Fibroblast of mammary gland (primary cell): ENCODE data around the gene RHO.

Source experiments
- DNase-seq: peaks from one replicate; pipeline ENCODE4 v3.0.0-alpha.2; 2010; ENCODE audit warnings: low read depth
- H3K4me3 ChIP-seq: 2 replicates; pipeline ENCODE4 v1.5.1; 2011; ENCODE audit warnings: low read depth, mild to moderate bottlenecking, low read length, moderate library complexity; ENCODE audit not compliant: control insufficient read depth
- TF ChIP-seq, protein P1 (sequence below): conservative IDR thresholded peaks from 2 replicates; pipeline ENCODE4 v1.5.1; 2011; ENCODE audit warnings: low read depth, low read length, inconsistent platforms; ENCODE audit not compliant: control insufficient read depth, insufficient read depth

Gene RHO

DNA sequence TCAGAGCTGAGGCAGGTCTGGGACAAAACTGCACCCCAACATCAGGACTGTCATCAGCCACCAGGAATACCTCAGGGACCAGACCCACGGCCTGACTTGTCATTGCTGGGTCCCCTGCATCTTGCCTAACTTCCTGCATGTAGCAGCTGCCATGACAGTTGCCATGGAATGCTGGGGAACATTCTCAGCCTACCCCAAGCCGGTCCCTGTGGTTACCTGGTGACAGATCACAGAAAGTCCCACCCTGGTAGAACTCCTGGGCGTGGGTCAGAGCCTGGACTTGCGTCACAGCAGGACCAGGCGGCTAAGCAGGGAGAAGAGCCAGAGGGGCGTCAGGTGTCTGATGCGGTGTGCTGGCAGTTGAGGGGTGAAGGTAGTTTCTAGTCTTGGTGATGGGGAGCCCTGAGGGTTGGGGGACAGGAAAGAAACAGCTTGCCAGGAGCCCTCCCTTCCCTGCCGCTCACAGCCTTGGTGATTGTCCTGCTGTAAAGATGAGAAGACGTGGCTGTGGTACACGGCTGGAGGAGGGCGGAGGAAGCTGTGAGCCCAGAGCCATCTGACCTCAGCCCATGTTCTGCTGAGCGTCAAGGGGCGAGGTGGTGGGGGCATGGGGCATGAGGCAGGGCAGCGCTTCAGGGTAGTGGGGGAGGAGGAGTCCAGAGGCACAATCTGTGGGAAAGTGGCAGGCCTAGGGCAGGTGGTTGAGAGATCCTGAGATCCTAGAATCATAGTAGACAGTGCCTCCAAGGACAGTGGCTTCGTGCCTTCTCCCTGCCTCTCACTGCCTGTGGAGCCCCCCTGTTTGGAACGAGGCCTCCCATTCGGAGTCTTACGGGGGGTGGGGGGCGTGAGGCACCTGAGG lies 19.9 kb downstream of the RHO start:
- H3K4me3 ChIP-seq, result no peak overlapping the region
- no peak for DNase-seq
- TF ChIP-seq, protein P1, sequence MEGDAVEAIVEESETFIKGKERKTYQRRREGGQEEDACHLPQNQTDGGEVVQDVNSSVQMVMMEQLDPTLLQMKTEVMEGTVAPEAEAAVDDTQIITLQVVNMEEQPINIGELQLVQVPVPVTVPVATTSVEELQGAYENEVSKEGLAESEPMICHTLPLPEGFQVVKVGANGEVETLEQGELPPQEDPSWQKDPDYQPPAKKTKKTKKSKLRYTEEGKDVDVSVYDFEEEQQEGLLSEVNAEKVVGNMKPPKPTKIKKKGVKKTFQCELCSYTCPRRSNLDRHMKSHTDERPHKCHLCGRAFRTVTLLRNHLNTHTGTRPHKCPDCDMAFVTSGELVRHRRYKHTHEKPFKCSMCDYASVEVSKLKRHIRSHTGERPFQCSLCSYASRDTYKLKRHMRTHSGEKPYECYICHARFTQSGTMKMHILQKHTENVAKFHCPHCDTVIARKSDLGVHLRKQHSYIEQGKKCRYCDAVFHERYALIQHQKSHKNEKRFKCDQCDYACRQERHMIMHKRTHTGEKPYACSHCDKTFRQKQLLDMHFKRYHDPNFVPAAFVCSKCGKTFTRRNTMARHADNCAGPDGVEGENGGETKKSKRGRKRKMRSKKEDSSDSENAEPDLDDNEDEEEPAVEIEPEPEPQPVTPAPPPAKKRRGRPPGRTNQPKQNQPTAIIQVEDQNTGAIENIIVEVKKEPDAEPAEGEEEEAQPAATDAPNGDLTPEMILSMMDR, result no peak

DNA sequence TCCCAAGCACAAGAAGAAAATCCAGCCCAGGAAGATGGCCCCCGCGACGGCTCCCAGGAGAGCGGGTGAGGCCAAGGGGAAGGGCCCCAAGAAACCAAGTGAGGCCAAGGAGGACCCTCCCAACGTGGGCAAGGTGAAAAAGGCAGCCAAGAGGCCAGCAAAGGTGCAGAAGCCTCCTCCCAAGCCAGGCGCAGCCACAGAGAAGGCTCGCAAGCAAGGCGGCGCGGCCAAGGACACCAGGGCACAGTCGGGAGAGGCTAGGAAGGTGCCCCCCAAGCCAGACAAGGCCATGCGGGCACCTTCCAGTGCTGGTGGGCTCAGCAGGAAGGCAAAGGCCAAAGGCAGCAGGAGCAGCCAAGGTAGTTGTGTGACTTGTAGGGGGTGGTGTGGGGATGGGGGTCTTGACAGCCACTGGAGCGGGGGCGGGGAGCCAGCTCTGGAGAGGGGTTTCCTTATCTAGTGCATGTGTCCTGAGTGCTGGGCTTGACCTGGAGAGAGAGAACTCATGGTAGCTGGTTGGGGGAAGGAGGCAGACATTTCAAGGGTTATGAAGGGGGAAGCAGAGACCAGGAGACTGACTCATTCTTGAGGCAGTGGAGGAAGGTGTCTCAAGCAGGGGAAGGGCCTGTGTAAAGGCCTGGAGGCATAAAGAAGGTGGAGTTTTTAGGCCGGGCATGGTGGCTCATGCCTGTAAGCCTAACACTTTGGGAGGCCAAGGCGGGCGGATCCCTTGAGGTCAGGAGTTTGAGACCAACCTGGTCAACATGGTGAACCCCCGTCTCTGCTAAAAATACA lies 20.8 kb downstream of the RHO start:
- H3K4me3 ChIP-seq, result no peak overlapping the region
- DNase-seq, result no peak
- TF ChIP-seq, protein P1, result no peak

DNA sequence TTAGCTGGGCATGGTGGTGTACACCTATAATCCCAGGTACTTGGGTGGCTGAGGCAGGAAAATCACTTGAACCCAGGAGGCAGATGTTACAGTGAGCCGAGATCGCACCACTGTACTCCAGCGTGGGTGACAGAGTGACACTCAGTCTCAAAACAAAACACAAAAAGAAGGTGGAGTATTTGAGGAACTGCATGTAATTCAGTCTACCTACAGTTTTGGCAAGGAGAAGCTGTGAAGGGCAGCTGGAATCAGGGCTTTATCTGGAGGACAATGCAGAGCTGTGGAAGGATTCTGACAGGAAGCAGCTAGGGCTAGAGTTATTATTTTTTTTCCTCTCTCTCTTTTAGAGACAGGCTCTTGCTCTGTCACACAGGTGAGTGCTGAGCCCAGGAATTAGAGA lies 21.4 kb downstream of the RHO start:
- DNase-seq, result no peak
- no peak overlapping the region for H3K4me3 ChIP-seq
- TF ChIP-seq, protein P1, result no peak

DNA sequence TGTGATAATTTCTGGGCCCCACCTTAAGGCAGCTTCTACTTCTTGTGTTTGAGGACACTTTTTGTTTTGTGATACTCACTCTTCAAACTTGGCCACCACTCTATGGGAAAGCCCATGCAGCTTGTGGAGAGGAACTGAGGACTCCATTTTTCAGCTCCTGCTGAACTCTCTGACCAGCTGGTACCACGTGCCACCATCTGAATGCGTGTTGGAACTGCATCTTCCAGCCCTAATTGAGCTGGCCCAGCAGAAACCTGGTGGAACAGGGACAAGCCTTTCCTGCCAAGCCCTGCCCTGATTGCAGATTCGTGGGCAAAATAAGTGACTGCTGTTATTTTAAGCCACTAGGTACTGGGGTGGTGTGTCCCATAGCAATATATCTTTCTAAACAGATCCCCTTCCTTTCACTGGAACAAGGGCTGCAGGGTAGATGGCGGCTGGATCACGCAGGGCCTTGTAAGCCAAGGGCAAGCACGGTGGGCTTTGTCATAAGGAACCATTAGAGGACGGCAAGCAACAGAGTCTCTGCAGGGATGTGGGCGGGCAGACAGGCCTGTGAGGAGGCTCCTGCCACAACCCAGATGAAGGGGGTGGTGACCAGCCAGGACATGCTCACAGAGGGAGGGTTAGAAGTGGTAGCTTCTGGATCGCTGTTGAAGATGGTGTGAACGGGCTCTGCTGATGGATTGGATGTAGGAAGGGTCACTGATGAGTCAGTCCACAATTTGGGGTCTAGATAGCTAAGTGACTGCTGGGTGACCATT lies 24.0 kb downstream of the RHO start:
- H3K4me3 ChIP-seq, result no peak overlapping the region
- no peak for DNase-seq
- TF ChIP-seq, protein P1, result no peak

DNA sequence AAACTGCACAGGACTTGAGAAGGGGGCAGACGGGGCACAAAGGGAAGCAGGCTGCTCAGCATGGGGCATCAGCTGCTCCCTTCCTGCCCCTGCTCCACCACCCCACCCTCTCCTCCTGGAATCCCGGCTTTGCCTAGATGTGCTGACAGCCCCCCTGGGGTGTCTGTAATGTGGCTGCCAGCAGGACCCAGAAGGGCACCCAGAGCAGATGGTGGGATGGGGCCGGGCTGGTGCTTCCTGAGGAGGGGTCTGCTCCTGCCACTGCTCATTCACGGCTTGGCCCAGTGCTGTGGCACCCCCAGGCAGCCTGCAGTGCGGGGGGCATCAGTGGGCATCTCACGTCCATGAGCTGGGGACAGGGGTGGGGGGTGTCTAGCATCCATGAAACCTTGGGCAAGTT lies 24.7 kb downstream of the RHO start:
- TF ChIP-seq, protein P1, result no peak
- no peak for DNase-seq
- no peak overlapping the region for H3K4me3 ChIP-seq

DNA sequence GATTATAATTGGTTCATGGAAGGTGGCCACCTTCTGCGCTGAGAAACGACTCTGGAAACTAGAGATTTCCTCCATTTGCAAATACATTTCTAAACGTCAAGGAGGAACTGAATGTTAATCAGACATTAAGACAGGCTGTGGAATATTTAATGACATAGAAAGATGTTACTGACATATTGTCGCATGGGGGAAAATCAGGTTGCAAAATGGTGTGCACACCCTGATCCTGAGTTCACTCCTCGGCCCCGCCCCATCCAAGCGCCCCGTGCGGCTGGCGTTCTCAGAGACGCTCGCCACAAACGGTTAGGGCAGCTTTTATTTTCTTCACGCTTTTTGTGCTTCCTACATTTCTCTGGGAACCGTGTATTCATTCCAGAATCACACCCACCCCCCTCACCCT lies 25.3 kb downstream of the RHO start:
- DNase-seq, result no peak
- no peak overlapping the region for H3K4me3 ChIP-seq
- TF ChIP-seq, protein P1, result no peak
